ENCODE data around the gene FBLN2.

Gene FBLN2

GRCh38 chr3:13631256-13631655 lies 82.3 kb downstream of the FBLN2 start:
- DNase-seq (ENCODE audit: low read depth), result no peak
- H3K4me3 ChIP-seq (ENCODE audit: low read depth, low read length), result no peak overlapping the region
- TF ChIP-seq MYC (IDR thresholded peaks at IDR 0.05; ENCODE audit: low read depth, low read length), result no peak
- TF ChIP-seq POLR2A (IDR thresholded peaks at IDR 0.05; ENCODE audit: extremely low read depth, insufficient read length), result no peak
- TF ChIP-seq CTCF (IDR thresholded peaks at IDR 0.05; ENCODE audit: low read depth, low read length), result no peak
- no peak for TF ChIP-seq MAX (IDR thresholded peaks at IDR 0.05; ENCODE audit: low read depth, low read length)

- no peak for TF ChIP-seq MYC (IDR thresholded peaks at IDR 0.05; ENCODE audit: low read depth, low read length)
- TF ChIP-seq POLR2A (IDR thresholded peaks at IDR 0.05; ENCODE audit: extremely low read depth, insufficient read length), result no peak
- TF ChIP-seq MAX (IDR thresholded peaks at IDR 0.05; ENCODE audit: low read depth, low read length), result no peak
- no peak for TF ChIP-seq CTCF (IDR thresholded peaks at IDR 0.05; ENCODE audit: low read depth, low read length)
- DNase-seq (ENCODE audit: low read depth), result no peak
- no peak overlapping the region for H3K4me3 ChIP-seq (ENCODE audit: low read depth, low read length)
Observed at GRCh38 chr3:13633176-13633575, 84.3 kb downstream of the FBLN2 start.

GRCh38 chr3:13634151-13634550 lies 85.2 kb downstream of the FBLN2 start:
- no peak for DNase-seq (ENCODE audit: low read depth)
- TF ChIP-seq MYC (IDR thresholded peaks at IDR 0.05; ENCODE audit: low read depth, low read length) (no peak), MAX (IDR thresholded peaks at IDR 0.05; ENCODE audit: low read depth, low read length) (no peak), CTCF (IDR thresholded peaks at IDR 0.05; ENCODE audit: low read depth, low read length) (no peak), POLR2A (IDR thresholded peaks at IDR 0.05; ENCODE audit: extremely low read depth, insufficient read length) (no peak)
- H3K4me3 ChIP-seq (ENCODE audit: low read depth, low read length), result no peak overlapping the region

- no peak overlapping the region for H3K4me3 ChIP-seq (ENCODE audit: low read depth, low read length)
- no peak for DNase-seq (ENCODE audit: low read depth)
- TF ChIP-seq CTCF (IDR thresholded peaks at IDR 0.05; ENCODE audit: low read depth, low read length), result no peak
Observed at GRCh38 chr3:13634615-13635014, 85.7 kb downstream of the FBLN2 start.

- no peak for DNase-seq (ENCODE audit: low read depth)
- no peak for TF ChIP-seq CTCF (IDR thresholded peaks at IDR 0.05; ENCODE audit: low read depth, low read length)
- TF ChIP-seq POLR2A (IDR thresholded peaks at IDR 0.05; ENCODE audit: extremely low read depth, insufficient read length), result no peak
- TF ChIP-seq MAX (IDR thresholded peaks at IDR 0.05; ENCODE audit: low read depth, low read length), result no peak
- TF ChIP-seq MYC (IDR thresholded peaks at IDR 0.05; ENCODE audit: low read depth, low read length), result no peak
- no peak overlapping the region for H3K4me3 ChIP-seq (ENCODE audit: low read depth, low read length)
Observed at GRCh38 chr3:13636186-13636585, 87.3 kb downstream of the FBLN2 start.

GRCh38 chr3:13636874-13637273 lies 87.9 kb downstream of the FBLN2 start:
- no peak overlapping the region for H3K4me3 ChIP-seq (ENCODE audit: low read depth, low read length)
- TF ChIP-seq MAX (IDR thresholded peaks at IDR 0.05; ENCODE audit: low read depth, low read length), result no peak
- TF ChIP-seq POLR2A (IDR thresholded peaks at IDR 0.05; ENCODE audit: extremely low read depth, insufficient read length), result no peak
- TF ChIP-seq MYC (IDR thresholded peaks at IDR 0.05; ENCODE audit: low read depth, low read length), result no peak
- no peak for TF ChIP-seq CTCF (IDR thresholded peaks at IDR 0.05; ENCODE audit: low read depth, low read length)
- no peak for DNase-seq (ENCODE audit: low read depth)
